Measurements from ENCODE around the gene PILRA.

GRCh38 chr7:100449190-100449795 lies 76.0 kb downstream of the PILRA start:
- no peak for TF ChIP-seq POLR2A (IDR thresholded peaks at IDR 0.05; ENCODE audit: control extremely low read depth in 1 of 2, low read depth in 2 of 2, low read length in 2 of 2)
- TF ChIP-seq, protein P1, sequence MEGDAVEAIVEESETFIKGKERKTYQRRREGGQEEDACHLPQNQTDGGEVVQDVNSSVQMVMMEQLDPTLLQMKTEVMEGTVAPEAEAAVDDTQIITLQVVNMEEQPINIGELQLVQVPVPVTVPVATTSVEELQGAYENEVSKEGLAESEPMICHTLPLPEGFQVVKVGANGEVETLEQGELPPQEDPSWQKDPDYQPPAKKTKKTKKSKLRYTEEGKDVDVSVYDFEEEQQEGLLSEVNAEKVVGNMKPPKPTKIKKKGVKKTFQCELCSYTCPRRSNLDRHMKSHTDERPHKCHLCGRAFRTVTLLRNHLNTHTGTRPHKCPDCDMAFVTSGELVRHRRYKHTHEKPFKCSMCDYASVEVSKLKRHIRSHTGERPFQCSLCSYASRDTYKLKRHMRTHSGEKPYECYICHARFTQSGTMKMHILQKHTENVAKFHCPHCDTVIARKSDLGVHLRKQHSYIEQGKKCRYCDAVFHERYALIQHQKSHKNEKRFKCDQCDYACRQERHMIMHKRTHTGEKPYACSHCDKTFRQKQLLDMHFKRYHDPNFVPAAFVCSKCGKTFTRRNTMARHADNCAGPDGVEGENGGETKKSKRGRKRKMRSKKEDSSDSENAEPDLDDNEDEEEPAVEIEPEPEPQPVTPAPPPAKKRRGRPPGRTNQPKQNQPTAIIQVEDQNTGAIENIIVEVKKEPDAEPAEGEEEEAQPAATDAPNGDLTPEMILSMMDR (IDR thresholded peaks at IDR 0.05; ENCODE audit: control extremely low read depth in 1 of 3, insufficient read depth in 1 of 3, low read depth in 1 of 3, low read length in 3 of 3) = no peak
- TF ChIP-seq CHD2 (IDR thresholded peaks at IDR 0.05; ENCODE audit: low read length) = no peak
- TF ChIP-seq SIN3A (conservative IDR thresholded peaks at IDR 0.05 in 1 of 2, IDR thresholded peaks at IDR 0.05 in 1 of 2; ENCODE audit: low read depth in 1 of 2, low read length in 2 of 2) = no peak
- TF ChIP-seq RAD21 (IDR thresholded peaks at IDR 0.05 in 1 of 2, conservative IDR thresholded peaks at IDR 0.05 in 1 of 2; ENCODE audit: low read depth in 2 of 2, low read length in 2 of 2) = no peak
- no peak for TF ChIP-seq YY1 (IDR thresholded peaks at IDR 0.05; ENCODE audit: low read depth, low read length)
- TF ChIP-seq PHF8 (conservative IDR thresholded peaks at IDR 0.05; ENCODE audit: low read depth, low read length) = no peak
- TF ChIP-seq EZH2 (IDR thresholded peaks at IDR 0.05; ENCODE audit: low read depth, low read length, severe bottlenecking) = no peak
- no peak for TF ChIP-seq POLR2AphosphoS5 (IDR thresholded peaks at IDR 0.05; ENCODE audit: low read depth, low read length)
- TF ChIP-seq, protein P2, sequence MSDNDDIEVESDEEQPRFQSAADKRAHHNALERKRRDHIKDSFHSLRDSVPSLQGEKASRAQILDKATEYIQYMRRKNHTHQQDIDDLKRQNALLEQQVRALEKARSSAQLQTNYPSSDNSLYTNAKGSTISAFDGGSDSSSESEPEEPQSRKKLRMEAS (IDR thresholded peaks at IDR 0.05) = no peak
- TF ChIP-seq SP2 (IDR thresholded peaks at IDR 0.05; ENCODE audit: low read length) = no peak
